NCI-H1092 (cell line): ENCODE measurements around the gene ADAMTS2.
A peak's percentile ranks its signal among the peaks of the same experiment; 100 is the strongest.

ENCODE experiments used
- DNase-seq: peaks from one replicate; lab custom pipeline; 2025; lab: John Stamatoyannopoulos, UW

The ADAMTS2 gene

GRCh38 chr5:179266291-179267070 lies 78.8 kb downstream of the ADAMTS2 start:
- DNase-seq: no peak

DNA sequence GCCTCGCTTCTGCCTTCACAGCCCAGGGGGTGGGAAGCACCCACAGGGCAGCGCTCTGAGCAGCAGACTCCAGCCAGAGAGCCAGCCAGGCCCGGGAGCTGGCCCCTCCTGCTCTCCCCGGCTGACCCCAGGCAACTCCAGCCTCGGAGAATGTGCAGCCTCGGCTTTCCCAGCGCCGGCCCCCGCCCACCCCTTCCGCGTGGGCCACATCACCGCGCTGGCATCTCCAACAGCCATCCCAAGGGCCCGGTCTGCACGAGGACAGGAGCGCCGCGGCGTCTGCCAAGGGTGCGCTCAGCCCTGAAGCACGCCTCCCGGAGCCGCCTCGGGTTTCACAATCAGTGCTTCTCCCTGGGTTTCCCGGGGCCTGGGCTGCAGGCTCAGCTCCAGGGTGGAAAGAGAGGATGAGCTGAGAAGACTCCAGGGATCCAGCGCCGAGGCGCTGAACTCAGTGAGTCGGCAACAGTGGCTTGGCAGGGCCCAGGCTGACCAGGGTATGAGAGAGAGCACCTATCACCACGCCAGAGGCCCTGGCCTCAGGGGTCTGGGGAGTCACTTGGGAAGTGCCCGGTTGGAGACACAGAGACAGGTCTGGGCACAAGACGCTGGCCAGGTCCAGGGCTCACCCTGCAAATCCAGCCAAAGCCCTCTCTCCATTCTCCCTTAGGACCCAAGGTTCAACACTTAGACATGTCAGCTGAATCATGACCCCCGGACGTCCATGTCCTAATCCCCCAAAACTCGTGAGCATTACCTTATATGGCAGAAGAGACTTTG lies 79.6 kb downstream of the ADAMTS2 start:
- DNase-seq: peak; percentile 32

GRCh38 chr5:179264783-179265513 lies 80.3 kb downstream of the ADAMTS2 start:
- no peak for DNase-seq

DNA sequence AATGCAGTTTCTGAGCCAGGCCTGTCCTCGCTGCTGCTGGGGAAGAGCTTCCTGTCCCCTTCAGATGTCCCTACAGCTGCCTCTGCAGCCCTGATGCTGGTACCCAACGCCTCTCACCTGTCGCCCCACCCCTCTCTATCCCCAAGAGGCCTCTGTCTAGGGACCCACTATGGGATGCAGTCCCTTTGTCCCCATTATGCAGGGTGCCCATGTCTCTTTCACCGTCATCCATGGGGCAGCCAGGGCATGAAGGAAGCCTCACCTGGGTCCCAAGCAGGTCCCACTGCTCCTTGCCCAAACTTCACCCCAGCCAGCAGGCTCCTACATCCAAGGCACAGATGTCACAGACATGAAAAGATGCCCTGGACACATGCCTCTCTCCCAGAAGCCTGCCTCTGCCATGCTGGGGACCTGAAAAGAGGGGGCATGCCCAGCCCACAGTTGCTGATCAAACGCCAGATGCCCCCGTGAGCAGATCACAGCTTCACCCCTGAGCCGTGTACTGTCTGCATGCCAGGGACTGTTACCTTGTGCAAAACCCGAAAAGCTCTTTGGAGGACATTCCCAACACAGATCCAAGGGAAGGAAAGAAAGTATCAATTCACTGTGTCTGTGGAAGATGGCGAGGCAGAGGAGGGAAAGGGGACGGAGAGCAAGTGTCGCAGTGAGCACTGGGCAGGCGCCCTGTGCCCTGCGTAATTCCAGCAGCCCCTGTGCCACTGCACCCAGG lies 81.0 kb downstream of the ADAMTS2 start:
- no peak for DNase-seq

GRCh38 chr5:179263391-179264052 lies 81.7 kb downstream of the ADAMTS2 start:
- DNase-seq: no peak

GRCh38 chr5:179262126-179262920 lies 82.9 kb downstream of the ADAMTS2 start:
- DNase-seq: no peak

DNA sequence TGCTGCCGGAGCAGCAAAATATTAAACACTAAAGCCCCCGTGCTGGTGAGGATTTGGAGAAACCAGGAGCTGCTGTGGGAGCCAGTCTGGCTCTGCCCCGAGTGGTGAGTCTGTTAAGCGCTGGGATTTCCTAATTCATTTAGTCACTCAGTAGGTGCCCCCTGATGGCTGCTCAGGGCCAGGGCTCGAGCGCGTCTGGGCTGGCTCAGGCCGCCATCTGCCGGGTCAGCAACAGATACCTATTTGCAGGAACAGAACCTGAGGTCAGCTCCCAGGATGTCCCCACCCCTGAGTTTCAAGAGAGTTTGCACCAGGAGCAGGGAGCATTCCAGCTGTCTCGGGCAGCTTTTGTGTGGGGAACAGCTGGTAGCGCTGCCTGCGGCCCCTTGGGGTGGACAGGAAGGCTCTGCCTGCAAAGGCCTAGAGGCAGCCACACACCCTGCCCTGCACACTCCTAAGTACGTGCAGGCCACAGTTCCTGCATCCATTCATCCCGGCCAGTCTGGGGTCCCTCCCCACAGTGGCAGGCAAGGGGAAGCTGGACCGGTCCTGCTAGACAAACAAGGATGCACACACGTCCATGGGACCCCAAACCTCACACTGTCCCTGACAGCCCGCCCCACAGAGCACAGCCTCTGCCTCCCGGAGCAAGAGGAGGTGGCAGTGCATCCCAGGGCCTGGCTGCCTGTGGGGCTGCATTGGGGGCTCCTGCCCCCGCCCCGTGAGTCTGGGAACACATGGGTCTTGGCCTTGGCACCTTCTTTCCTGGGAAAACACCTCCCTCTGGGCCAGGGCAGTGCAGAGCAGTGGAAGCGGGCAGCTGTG lies 83.7 kb downstream of the ADAMTS2 start:
- no peak for DNase-seq

DNA sequence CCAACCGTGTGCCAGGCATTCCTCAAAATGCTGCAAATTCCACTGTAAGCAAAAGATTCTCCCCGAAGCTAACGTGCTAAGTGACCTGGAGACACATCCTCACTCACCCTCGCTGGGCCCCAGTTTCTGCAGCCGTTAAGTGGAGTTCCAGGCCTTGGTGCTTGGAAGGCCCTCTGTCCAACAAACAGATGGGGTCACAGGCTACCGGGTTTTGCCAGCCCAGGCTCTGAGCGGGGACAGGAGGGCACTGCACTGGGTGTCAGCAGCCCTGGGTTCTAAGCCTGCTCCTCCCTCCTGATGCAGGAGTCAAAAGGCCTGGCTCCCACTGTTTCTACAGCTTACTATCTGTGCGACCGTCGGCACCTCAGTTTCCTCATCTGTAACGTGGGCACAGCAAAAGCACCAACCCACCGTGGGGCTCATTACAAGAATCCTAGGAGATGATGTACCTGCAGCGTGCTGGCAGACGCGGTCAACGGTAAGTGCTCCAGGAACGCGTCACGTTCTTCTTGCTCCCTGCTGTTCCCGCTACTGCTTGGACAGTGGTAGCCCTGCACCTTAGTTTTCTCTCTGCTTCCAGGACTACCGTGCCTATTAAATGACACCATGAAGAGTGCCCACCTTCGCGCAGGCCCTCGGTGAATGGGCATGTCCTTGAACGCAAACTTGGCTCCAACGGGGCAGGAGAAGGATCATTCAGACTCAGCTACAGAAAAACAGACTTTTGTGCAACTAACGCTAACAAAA lies 84.8 kb downstream of the ADAMTS2 start:
- DNase-seq: no peak

GRCh38 chr5:179259731-179260323 lies 85.4 kb downstream of the ADAMTS2 start:
- no peak for DNase-seq

DNA sequence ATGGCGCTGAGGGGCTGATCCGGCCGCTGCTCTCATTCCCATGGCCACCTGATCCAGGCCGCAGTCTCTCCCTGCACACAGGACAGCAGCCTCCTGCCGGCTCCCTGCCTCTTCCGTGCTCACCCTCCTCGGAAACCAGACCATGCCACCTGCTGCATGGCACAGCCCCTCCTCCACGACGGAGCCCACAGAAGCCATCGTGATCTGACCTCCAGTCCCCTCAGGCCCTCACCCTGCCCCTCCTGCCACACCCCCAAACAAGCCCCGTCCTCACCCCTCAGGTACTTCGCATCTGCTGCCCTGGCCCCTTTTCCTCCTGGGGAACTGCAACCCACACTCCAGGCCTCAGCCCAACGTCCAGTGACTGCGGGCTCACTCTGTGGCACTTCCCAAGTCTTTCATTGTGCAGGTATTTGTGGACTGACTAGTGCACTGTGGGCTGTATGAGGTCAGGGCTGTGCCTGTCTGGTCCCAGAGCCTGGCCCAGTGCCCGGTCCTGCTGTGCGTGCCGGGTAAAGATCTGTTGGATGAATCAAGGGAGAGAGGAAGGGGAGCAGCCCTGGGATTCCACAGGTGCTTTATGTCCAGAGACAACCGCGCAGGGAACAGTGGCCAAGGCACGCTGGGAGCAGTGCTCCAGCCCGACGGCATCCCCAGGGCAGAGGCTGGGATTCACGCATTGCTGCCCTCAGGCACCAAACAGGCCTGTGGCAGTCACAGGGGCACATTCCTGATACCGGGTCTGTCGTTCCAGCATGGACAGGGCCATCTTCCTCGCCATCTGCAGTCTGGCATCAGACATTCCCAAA lies 86.1 kb downstream of the ADAMTS2 start:
- DNase-seq: no peak

GRCh38 chr5:179258001-179258921 lies 87.0 kb downstream of the ADAMTS2 start:
- no peak for DNase-seq

- DNase-seq: no peak
These were observed 88.0 kb downstream of the ADAMTS2 start for GRCh38 chr5:179257176-179257682.

GRCh38 chr5:179256328-179257175 lies 88.7 kb downstream of the ADAMTS2 start:
- no peak for DNase-seq

GRCh38 chr5:179255527-179256327 lies 89.5 kb downstream of the ADAMTS2 start:
- DNase-seq: no peak
